OCI-LY1 (cell line): ENCODE results near the gene PIGC.

Experiments used
- CTCF ChIP-seq: fragments of 200-600 bp; sonication (generic), shearing (Covaris generic); IDR thresholded peaks from 2 replicates; pipeline ENCODE4 v1.5.1; 2017; ENCODE audit warnings: mild to moderate bottlenecking, antibody characterized with exemption, low read length, moderate library complexity, mixed read lengths
- EZH2 ChIP-seq: fragments of 200-600 bp; sonication (generic), shearing (Covaris generic); IDR thresholded peaks from 2 replicates; pipeline ENCODE4 v1.8.0; 2017; ENCODE audit warnings: borderline replicate concordance, mixed run types, mild to moderate bottlenecking, antibody characterized with exemption, low read length, moderate library complexity, mixed read lengths

GRCh38 chr1:172397221-172397620, 46.6 kb downstream of the PIGC start:
- TF ChIP-seq CTCF (no peak), EZH2 (no peak)
